GM12872 (cell line): ENCODE results near the gene RPH3AL.

Source experiments
- CTCF ChIP-seq: IDR thresholded peaks from 3 replicates; pipeline ENCODE4 v1.5.1; 2011; ENCODE audit warnings: low read depth, mild to moderate bottlenecking, low read length, moderate library complexity; ENCODE audit not compliant: insufficient read depth

RPH3AL gene

DNA sequence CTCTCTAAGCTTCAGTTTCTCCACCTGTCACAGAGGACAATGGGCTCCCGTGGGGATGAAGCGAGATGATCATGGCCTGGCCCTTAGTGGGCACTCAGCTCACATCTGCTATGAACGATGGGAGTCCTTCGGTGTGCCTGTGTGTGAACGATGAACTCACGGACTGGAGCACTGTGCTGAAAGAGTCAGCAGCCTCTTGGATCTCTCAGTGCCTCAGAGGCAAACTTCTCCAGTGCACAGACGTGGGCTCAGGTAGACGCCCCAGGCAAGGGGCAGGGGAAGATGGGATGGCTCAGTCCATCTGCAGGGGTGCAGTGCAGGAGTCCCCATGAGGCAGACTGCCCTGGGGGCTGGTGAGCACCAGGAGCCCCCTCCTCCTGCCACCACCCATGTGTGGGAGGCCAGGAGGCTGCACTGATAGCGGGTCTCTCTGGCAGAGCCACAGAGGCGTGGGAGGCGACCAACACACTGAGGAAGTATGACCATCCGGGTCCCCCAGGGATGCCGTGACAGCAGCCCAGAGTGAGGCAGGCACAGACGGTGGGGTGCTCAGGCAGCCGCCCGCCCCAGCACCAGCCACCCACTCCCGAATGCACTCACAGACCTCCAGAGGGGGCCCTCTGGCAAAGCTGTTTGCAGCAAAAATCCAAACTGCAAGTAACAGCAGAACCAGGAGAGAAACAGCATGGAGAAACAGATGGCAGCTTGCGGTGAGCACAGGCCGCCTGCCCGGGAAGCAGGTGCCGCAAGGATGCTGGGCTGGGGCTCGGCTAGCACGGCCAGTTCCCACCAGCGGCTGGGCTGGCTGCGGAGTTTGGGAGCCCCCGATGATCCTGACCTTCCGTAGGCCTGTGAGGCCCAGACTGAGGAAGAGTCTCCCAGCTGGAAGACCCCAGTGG, 82.7 kb downstream of the RPH3AL start:
- no peak for TF ChIP-seq CTCF

DNA sequence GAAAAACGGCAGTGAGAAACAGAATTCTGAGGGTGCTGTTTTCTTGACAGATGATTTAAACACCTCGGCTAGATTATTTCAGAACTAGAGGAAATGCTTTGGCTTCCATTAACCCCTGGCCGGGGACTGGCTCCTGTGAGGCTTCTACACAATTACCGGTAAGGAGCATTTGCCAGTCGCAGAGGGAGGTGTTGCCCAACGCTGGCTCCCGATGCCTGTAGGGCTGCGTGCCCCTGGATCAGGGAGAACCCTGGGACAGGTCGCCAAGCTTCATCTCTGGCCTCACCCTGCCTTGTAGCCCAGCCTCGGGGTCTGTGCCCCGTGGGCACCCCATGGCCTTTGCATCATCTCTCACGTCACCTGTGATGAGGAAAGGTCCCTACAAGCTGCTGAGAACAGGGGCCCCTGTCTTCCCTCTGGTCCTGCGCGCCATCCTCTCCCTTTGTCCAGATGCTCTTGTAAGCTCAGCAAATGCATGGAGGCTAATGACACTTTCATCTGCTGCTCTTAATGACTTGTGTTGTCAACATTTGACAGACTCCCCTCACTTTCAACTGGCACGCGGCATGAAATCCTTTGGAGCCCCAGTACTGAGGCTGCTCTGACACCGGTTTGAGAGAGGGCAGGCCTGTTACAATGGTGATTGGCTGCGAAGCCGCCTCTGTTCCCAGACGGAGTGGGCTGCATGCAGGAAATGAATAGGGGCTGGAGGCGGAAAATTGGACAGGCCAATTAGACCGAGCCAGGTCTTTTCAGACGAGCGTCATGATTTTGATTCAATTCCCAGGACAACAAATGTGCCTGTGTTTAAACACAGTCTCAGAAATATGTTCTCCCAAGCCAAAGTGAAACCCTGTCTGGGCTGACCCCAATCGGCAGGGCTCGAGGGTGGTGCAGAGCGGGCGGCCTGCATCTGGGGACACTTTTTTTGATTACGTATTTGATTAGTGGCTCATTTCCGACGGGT, 85.6 kb downstream of the RPH3AL start:
- no peak for TF ChIP-seq CTCF

DNA sequence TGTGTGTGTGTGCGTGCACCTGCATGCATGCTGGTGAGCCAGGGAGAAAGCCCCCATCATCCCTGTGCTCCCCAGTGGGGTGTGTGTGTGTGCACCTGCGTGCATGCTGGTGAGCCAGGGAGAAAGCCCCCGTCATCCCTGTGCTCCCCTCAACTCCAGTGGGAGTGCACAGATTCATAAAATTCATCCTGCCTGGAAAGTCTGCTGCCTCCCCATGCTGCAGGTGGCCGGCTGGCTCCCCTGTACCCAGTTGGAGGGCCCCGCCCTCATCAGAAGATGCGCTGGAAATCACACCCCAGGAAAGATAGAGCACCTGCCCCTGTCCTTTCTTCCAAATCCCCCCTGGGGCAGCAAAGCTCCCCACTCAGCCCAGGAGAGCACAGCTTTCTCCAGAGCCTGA, 86.4 kb downstream of the RPH3AL start:
- TF ChIP-seq CTCF = no peak

DNA sequence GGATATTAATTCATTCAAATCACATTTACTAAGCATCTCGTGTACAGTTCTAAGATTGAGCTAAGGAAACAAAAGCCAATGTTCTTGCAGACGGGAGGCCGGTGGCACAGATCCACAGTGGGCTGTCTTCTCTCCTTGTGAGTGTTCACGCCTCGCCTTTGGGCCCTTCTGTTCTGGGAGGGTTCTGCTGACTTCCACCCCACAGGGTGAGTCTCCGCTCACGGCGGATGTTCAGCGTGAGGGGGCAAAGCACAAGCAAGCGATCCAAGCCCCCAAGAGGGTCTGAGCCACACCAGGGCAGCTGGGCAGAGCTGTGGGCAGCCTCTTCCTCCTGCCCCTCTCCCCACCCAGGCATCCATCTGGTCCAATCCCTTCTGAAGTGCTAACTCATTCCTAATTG, 86.9 kb downstream of the RPH3AL start:
- no peak for TF ChIP-seq CTCF

DNA sequence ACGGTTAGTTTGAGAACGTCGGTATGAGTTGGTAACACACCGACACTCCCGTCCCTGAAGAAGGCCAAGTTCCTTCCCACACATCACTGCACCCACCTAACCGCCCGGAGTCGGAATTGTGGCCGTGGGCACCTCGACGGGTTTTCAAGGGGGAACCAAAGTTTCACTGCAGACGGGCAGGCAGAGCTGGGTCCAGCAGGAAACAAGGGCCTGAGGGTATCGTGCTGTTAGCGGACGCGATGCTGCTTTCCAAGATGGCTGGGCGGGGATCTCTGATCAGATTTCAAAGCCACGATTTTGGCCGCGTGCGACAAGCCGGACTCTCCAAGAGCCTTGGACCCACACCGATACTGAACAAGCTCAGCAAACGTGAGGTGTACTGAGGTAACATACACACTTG, 88.8 kb downstream of the RPH3AL start:
- TF ChIP-seq CTCF = no peak

DNA sequence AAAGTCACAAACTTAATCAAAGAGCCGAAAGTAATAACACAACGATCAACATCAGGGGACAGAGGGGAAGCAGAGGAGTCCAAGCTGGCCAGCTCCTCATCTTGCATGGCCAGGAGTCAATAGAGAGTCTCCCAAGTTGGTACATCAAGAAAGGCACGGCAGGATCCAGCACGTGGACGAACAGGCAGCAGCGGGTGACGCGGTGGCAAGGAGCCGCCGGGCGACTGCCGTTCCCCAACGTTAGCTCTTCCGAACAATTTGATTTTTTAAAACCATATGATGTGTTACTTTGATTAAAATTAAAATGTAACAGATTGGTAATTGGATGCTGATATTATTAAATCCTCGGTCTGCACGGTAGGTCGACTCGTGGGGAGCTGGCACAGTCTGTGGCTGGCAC, 89.3 kb downstream of the RPH3AL start:
- no peak for TF ChIP-seq CTCF

GRCh38 chr17:261635-262034, 91.0 kb downstream of the RPH3AL start:
- TF ChIP-seq CTCF = no peak
